Smooth muscle cell of the brain vasculature (primary cell): ENCODE measurements around the gene DTWD1.
A peak's percentile ranks its signal among the peaks of the same experiment; 100 is the strongest.
"Not testable (repeated sequence)": the region's sequence is repeated elsewhere in the genome, so short reads cannot be mapped to it uniquely, and the experiment has no call there.

Source experiments
- DNase-seq: peaks from one replicate; pipeline ENCODE4 v3.0.0-alpha.2; 2012; ENCODE audit warnings: low read depth, low spot score

The DTWD1 gene

GRCh38 chr15:49645941-49646340, 25.1 kb downstream of the DTWD1 start:
- peak; percentile 49 for DNase-seq

- no peak for DNase-seq
These were observed 26.0 kb downstream of the DTWD1 start for GRCh38 chr15:49646891-49647290.

- DNase-seq = no peak
These were observed 29.1 kb downstream of the DTWD1 start for GRCh38 chr15:49649987-49650386.

GRCh38 chr15:49650676-49651075, 29.8 kb downstream of the DTWD1 start:
- DNase-seq = no peak

- no peak for DNase-seq
These were observed 32.1 kb downstream of the DTWD1 start for GRCh38 chr15:49652922-49653321.

- DNase-seq = no peak
These were observed 35.9 kb downstream of the DTWD1 start for GRCh38 chr15:49656734-49657133.

- DNase-seq = no peak
These were observed 43.9 kb downstream of the DTWD1 start for GRCh38 chr15:49664716-49665115.

GRCh38 chr15:49666486-49666885, 45.6 kb downstream of the DTWD1 start:
- not testable (repeated sequence) for DNase-seq

- DNase-seq = no peak
These were observed 48.4 kb downstream of the DTWD1 start for GRCh38 chr15:49669288-49669687.

- DNase-seq = no peak
These were observed 53.0 kb downstream of the DTWD1 start for GRCh38 chr15:49673861-49674260.

GRCh38 chr15:49674370-49674769, 53.5 kb downstream of the DTWD1 start:
- DNase-seq = no peak

GRCh38 chr15:49675041-49675440, 54.2 kb downstream of the DTWD1 start:
- DNase-seq = peak; percentile 46

GRCh38 chr15:49678655-49679054, 57.8 kb downstream of the DTWD1 start:
- DNase-seq = no peak

GRCh38 chr15:49686599-49686998, 65.8 kb downstream of the DTWD1 start:
- DNase-seq = no peak

- no peak for DNase-seq
These were observed 67.4 kb downstream of the DTWD1 start for GRCh38 chr15:49688135-49688790.

- DNase-seq = no peak
These were observed 71.8 kb downstream of the DTWD1 start for GRCh38 chr15:49692514-49693090.

- no peak for DNase-seq
These were observed 72.7 kb downstream of the DTWD1 start for GRCh38 chr15:49693498-49693897.

GRCh38 chr15:49696433-49696832, 75.6 kb downstream of the DTWD1 start:
- DNase-seq = no peak

GRCh38 chr15:49697121-49697520, 76.3 kb downstream of the DTWD1 start:
- no peak for DNase-seq

GRCh38 chr15:49702982-49703381, 82.1 kb downstream of the DTWD1 start:
- not testable (repeated sequence) for DNase-seq
